Ramos (cell line): ENCODE measurements around the gene SCN1B.
"Not testable (repeated sequence)": the region's sequence is repeated elsewhere in the genome, so short reads cannot be mapped to it uniquely, and the experiment has no call there.

Experiments used
- in situ Hi-C: fragments of 300-500 bp; cut with MboI; formaldehyde crosslinking; loops from one replicate; pipeline ENCODE4 v1.14.3; 2022; ENCODE audit warnings: low sequenced_read_pairs; ENCODE audit not compliant: unreplicated experiment

The SCN1B gene

DNA sequence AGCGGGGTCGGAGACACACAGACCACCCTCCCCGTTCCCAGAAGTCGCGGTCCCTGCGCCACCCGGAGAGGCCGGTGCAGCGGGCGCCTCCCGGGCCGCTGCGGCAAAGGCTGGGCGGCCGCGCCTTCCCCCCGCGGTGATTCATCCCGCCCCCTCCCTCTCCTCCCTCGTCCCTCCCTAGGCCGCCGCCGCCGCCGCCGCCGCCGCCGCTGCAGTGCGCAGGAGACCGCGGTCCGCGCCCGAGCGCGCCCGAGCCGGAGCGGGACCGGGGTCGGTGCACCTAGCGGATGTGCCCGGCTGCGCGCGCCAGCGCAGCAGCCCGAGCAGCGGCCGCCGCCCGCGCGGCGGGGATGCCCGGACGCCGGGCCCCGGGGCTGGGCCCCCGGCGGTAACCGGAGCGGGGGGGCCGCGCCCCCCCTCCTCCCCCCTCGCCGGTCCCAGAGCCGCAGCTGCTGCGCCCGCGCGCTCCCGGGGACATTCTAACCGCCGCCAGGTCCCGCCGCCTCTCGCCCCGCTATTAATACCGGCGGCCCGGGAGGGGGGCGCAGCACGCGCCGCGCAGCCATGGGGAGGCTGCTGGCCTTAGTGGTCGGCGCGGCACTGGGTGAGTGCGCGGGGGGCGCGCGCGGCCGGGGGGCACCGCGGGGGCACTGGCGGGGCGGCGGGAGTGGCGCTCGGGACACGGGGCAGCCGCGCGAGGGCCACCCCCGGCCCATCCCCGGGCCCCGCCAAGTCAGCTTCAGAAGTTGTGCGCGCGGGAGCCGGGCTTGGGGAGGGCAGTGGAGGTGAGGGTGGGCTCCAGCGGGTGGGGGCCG, at the start of gene SCN1B:
TSS of gene SCN1B (plus strand) at position 214 of the 815 bp plus-strand sequence. CDS start at position 565, 351 bp downstream.
- in situ Hi-C loops: no loop called here

DNA sequence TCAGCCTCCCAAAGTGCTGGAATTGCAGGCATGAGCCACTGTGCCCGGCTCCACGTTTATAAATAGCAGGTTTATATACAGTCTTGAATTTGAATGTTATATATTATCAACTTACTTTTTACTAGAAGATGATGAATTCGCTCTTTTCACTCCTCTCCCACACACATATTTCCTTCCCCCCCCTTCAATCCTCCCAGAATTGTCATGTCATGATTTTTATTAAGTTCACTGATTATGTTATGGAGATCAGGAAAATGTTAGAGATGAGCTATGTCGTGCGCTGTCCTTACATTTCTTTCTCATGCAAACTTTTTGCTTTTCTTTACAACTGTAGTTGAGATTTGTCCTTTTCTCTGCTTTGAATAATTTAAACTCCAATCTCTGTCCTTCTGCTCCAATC, 48.0 kb upstream of the SCN1B start:
- in situ Hi-C loops: no loop called here

DNA sequence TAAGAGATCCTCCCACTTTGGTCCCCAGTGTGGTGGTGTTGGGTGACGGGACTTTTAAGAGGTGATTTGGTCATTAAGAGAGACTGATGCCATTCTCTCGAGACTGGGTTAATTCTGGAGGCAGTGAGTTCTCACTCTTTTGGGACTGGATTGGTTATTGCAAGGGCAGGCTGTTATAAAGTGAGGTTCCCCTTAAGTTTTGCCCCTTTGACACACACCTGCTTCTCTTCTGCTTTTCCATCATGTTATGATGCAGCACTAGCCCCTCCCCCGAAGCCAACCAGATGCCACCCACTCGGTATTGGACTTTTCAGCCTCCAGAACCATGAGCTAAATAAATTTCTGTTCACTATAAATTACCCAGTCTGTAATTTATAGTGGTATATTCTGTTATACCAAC, 46.5 kb upstream of the SCN1B start:
- in situ Hi-C loops: no loop called here

DNA sequence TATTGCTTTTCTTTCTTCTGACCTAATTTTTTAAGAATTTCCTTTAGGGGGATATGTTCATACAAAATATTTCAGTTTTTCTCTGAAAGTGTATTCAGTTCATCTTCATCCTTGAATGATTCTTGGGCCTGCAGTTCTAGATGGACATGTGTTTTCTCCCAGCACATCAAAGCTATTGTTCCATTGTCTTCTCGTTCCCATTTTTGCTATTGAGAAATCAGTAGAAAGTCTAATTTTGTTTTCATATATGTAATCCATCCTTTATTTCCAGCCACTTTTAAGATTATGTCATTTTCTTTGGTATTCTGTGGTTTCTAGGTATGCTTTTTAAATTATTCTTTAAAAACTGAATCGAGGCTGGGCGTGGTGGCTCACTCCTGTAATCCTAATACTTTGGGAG, 46.0 kb upstream of the SCN1B start:
- in situ Hi-C loops: no loop called here

DNA sequence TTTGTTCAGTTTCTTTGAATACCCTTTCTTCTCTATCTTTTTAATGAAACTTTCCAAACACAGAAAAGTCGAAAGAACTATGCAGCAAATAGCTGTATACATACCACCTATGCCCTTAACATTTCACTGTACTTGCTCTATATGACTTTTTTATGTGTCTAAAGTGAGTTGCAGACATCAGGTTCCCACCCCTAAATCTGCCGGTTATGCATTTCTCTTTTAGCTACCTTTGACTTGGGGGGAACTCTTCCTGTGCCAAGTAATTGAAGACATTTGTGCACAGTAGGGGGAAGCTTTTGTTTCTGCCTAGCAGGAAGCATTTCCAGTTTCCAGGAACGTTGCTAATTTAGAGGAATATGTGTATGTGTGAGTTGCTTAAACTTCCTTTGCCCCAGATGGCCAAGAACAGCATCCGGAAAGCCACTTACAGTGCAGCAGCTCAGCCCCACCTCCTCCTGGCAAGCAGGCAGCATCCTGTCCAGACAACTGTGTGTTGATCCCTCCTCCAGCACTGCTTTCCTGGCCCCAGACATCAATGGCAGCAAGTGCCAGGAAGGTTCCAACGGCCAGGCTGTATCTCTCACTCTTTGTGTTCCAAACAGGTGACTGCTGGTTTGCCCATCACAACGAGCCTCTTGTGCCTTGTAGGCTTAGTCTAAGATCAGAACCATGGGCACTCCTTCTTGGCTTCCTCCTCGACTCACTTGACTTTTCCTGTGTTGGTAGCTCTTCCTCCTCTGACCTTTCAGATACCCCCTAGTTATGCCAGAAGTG, 44.8 kb upstream of the SCN1B start:
- in situ Hi-C loops: no loop called here

DNA sequence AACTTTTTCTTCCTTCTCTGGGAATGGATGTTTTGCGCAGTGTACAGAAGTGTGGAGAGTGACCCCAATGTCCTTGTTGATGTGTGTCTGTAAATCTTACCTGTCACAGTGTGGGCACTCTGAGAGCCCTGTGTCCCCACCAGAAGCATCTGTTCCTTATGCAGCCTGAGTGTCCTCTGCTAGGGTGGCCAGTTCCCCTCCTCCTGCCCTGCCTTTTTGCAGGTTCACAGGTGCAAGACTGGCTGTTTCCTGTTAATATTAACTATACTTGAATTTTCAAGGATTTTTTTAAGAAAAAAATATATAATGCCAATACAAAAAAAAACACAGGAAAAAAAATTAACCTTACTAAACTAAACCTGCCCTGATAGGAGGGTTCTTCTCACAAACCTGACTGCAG, 42.2 kb upstream of the SCN1B start:
- in situ Hi-C loops: no loop called here

DNA sequence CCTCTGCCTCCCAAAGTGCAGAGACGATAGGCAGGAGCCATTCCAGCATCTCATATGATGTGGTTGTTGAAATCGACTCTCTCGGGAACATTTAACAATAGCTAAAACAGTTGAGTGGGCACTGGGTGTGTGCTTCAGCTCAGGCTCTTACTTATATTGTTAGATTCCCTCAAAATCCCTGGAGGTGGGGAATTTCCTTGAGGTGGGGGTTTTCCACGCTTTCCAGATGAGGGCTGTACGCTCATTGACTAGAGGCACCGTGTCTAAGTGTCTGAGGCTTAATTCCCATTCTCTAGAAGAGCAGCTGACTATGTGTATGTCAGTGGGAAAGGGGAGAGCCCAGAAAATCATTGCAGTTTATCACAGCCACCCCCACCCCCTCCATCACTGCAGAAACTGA, 41.0 kb upstream of the SCN1B start:
- in situ Hi-C loops: no loop called here

DNA sequence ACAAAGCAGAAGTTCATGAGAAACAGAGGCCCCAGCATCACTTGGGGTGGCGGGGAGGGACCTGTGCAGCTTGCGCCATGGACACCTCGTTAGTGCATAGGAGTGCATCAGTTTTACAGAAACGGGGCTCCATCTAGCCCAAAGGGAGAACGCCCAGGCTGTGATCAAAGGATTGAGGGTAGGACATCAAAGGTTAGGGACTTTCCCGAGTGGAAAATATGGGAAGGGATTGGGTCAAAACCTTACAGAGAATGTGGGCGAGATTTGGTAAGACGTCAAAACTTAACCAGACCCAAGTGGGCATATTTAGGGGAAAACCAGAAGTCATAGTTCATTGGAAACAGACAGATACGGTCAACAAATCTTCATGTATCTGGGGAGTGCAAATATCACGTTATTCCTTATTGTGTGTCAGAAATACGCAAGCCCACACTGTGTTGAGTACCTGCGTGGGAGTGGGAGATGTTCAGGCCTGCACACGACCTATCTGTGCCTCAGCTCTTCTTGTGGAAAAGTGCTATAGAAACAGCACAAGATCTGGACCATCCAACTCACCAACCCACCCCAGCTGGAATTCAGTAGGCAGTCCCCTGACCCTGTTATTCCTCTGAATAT, 39.6 kb upstream of the SCN1B start:
- in situ Hi-C loops: no loop called here

DNA sequence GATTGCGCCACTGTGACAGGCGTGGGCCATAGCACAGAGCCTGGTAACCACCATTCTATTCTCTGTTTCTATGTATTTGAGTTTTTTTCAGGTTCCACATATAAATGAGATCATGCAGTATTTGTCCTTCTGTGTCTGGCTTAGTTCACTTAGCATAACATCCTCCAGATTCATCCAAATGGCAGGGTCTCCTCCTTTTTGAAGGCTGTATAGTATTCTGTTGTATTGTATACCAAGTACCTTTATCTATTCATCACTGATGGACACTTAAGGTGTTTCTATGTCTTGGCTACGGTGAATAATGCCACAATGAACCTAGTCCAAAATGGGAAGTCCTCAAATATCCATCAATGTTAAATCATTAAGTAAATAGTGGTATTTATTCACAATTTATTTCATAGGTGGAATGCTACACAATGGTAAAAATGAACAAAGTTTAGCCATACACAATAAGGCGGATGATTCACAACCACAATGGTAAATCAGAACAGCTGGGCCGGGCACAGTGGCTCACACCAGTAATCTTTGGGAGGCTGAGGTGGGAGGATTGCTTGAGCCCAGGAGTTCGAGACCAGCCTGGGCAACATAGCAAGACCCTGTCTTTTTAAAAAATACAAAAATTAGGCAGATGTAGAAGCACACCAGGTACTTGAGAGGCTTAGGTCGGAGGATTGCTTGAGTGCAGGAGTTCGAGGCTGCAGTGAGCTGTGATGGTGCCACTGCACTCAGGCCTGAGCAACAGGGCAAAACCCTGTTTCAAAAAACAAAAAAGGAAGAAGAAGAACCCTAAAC, 38.5 kb upstream of the SCN1B start:
- in situ Hi-C loops: no loop called here

DNA sequence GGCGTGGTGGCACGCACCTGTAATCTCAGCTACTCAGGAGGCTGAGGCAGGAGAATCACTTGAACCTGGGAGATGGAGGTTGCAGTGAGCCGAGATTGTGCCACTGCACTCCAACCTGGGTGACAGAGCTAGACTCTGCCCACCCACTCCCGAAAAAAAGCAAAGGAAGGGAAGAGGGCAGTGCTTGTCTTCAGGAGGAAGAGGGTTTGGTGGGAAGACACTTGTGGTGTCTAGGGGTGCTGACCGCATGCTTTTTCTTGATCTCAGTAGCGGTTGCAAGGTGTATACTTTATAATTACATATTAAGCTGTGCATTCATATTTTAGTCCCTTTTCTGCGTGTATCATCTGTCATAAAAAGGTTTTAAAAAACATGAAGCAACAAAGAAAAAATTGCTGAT, 37.7 kb upstream of the SCN1B start:
- in situ Hi-C loops: not testable (repeated sequence)

DNA sequence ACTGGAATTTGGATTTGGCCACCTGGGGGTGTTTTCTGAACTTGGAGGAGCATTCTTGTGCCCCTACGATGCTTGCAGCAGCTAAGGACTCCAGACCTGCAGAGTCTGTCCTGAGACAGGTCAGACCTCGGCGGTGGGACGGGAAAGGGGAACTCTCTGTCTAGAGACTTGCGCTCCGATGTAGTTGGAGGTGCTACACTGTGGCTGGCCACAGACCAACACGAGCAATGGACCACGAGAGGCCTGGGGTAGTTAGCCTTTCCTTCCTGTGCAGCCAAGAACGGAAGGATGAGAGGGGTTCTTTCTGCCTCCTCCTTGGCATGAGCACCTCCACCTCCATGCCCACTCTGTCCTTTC, 36.0 kb upstream of the SCN1B start:
- in situ Hi-C loops: no loop called here

DNA sequence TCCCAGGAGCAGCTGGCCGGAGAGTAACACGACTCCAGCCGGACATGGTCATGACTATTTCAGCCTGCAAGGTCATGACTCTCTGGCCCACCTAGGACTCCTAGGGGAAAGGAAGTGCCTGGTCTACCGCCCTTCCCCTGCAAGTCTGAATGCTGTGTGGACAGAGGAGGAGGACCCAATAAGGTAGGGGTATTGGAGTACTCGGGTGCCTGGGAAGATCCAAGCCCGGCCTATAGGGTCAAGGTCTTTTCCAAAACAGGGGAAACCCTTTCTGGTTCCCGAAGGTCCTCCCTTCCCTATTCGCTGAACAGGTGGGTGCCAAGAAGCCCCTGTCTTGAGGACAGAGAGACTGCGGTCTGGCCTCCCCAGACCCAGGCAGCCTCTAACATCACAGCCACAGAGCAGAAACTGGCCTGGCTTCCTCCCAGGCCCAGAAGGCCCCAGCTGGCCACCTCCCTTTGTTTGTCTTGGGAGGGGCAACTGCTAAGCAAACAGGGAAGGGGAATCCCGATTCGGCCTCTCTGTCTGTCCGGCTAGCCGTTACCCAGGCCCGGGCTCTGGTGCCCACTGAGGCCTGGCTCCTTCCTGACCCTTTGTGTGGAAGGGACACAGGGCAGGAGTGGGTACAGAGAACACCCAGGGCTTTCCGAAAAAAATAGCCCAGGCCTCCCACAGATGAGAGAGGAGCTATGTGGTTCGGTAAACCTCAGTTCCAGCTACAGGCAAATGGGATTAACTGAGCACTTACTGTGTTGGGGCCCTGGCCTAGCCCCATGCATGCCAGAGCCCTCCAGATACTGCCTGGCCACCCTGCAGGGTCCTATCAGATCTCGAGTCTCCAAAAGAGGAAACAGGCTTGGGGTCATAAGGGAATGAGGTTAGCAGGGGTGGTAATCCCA, 35.4 kb upstream of the SCN1B start:
- in situ Hi-C loops: no loop called here

DNA sequence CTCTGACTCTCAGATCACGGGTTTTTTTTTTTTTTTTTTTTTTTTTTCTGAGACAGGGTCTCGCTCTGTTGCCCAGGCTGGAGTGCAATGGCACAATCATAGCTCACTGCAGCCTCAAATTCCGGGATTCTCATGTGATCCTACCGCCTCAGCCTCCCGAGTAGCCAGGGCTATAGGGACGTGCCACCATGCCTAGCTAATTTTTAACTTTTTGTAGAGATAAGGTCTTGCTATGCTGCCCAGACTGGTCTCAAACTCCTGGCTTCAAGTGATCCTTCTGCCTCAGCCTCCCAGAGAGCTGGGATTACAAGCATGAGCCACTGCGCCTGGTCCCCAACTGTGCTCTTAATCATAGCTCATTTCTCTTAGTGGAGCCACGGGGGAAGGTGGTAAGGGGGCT, 34.7 kb upstream of the SCN1B start:
- in situ Hi-C loops: no loop called here

DNA sequence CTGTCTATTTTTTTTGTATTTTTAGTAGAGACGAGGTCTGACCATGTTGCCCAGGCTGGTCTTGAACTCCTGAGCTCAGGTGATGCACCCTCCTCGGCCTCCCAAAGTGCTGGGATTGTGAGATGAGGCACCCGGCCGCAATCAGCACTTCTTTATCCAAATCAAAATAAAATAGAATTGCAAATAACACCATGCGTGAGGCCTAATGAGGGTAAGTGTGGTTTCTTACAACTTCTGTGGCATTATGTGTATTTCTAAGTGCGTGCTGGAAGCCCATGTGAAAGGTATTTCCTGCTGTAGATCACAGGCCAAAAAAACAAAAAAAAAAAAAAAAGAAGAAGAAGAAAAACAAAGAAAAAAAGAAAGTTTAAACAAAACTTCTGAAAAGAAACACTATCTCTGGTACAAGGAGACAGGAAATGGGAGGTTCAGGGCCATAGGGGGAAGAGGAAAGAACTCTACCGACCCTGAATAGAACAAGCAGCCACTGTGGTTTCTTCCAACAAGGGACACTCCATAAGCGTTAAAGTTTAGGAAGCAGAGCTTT, 33.1 kb upstream of the SCN1B start:
- in situ Hi-C loops: no loop called here

DNA sequence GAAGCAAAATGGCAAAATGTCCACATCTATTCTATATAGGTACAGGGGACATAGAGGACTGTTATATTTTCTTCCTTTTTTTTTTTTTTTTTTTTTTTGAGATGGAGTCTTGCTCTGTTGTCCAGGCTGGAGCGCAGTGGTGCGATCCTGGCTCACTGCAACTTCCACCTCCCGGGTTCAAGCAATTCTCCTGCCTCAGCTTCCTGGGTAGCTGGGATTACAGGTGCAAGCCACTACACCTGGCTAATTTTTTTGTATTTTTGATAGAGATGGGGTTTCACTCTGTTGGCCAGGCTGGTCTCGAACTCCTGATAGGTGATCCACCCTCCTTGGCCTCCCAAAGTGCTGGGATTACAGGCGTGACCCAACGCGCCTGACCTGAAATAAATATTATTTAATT, 32.0 kb upstream of the SCN1B start:
- in situ Hi-C loops: not testable (repeated sequence)

DNA sequence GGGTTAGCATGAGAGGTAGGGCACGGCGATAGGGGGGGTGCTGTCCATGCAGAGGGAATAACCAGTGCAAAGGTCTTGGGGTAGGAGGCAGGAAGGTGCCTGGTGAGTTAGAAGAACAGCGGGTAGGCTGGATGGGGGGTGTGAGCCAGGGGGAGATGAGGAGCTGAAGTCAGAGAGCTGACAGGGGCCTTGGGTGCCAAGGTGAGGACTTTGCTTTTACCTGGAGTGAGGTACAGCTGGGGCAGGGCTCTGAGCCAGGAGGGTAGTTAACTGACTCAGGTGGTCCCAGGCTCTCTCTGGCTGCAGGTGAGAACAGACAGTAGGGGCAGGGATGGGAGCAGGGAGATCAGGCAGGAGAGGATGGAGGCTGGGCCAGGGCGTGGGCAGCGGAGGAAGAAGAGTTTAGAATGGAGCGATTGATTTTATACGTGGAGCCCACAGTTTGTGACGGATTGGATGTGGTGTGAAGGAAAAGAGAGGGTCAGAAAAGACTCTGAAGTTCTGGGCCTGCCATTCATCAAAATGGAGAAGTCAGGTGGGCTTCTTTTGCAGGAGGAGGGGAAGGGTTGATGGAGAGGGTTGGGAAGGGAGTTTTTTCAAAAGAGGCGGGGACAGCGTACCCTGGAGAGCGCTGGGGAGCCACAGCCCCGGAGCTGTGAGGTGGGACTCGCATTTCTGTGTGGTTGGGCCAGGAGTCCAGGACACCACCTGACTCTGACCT, 31.3 kb upstream of the SCN1B start:
- in situ Hi-C loops: no loop called here

DNA sequence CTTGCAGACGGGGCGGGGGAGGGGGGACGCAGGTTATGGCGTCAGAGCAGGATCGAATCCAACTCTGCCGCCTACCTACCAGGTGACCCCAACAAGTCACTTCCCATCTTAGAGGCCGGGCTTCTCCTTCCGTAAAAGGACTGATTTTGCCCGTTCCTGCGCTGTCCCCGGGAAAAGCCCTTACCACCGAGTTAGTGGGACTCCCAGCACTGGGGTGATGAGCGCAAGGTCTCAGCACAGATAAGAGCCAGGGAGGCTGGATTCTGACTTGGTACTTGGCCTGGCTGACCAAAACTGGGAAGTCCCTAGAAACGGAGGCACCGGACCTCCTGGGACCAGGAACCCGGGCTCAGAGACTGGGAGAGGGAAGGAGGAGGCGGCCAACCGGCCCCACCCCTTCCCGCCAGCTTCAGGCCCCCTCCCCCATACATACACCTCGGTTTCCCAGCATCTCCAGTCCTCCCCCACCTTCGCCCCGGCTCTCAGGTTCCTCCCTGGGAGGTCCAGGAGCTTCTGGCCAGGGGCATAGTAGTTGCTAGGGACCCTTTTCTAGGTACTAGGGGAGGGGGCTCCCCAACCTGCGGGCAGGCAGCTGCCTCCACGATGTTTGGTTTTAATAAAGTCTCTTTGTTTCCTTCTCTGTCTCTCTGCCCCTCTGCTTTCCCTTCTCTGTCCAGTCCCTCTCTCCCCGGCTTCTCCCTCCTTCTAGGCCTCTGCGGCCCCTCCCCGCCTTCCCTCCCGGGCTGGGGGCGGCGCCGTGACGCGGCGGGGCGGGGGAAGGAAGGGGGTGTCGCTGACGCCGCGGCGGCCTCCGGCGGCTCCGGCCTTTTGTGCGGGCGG, 30.6 kb upstream of the SCN1B start, which contains the start of gene GRAMD1A:
TSS of gene GRAMD1A (plus strand) at position 826 of the 840 bp plus-strand sequence. CDS start 156 bp downstream, outside the sequence.
- in situ Hi-C loops: no loop called here

DNA sequence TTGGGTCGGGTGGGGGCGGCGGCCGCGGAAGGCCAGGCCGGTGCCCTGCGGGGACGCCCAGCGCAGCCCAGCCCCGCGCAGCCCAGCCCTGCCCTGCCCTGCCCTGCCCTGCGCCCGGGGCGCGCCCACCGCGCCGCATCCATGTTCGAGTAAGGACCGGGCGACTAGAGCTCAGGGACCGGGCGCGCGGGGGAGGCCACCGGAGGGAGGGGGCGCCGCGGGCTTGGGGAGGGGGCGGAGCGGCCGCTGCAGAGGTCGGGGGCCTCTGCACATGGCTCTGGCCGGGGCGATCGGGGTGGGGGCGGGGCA, 30.0 kb upstream of the SCN1B start:
- in situ Hi-C loops: no loop called here
